PC-9 (cell line): Measurements from ENCODE around the gene KCNJ6. TPM values are rescaled to one million over a fixed set of nuclear protein-coding genes. Genes with fewer than 3 reads are reported as not detected.

Experiments used
- BruUV-seq: library from RNA; stranded (reverse); fragments of 400-500 nt; replicated peaks from 2 replicates; lab custom pipeline; 2021; lab: Mats Ljungman, UMichigan
- CTCF ChIA-PET: fragments of 300-600 bp; sonication (Branson Sonifier 250); formaldehyde crosslinking; loops from one replicate; lab custom pipeline; 2022; ENCODE audit warnings: antibody characterized with exemption; lab: Charles Lee
- POLR2A ChIA-PET: fragments of 300-600 bp; sonication (Branson Sonifier 250); formaldehyde crosslinking; loops from one replicate; lab custom pipeline; 2022; ENCODE audit warnings: antibody characterized with exemption; ENCODE audit not compliant: unreplicated experiment; lab: Charles Lee
- DNase-seq, 2 experiments: peaks; one replicate each; pipeline versions ENCODE4 v3.0.0 to v3.0.0-alpha.2; 2015 to 2022; ENCODE audit warnings: mixed read lengths in 1 of 2
- H2AFZ ChIP-seq: fragments of 200-600 bp; sonication (generic); 2 replicates; pipeline ENCODE4 v1.8.1; 2017; ENCODE audit warnings: antibody characterized with exemption
- H3F3A ChIP-seq: fragments of 200-600 bp; sonication (generic); 2 replicates; pipeline ENCODE4 v1.8.1; 2017; ENCODE audit warnings: antibody characterized with exemption, mild to moderate bottlenecking, low read depth; ENCODE audit not compliant: insufficient read depth
- H3K27ac ChIP-seq: fragments of 200-600 bp; sonication (generic); 2 replicates; pipeline ENCODE4 v1.6.1; 2016; ENCODE audit warnings: mixed run types
- H3K27me3 ChIP-seq: fragments of 200-600 bp; sonication (generic); 2 replicates; pipeline ENCODE4 v1.6.1; 2016; ENCODE audit warnings: low read depth, mixed run types; ENCODE audit not compliant: insufficient read depth
- H3K36me3 ChIP-seq: fragments of 200-600 bp; sonication (generic); 2 replicates; pipeline ENCODE4 v1.6.1; 2016; ENCODE audit warnings: low read depth, mixed run types
- H3K4me1 ChIP-seq: fragments of 200-600 bp; sonication (generic); replicated peaks from 2 replicates; pipeline ENCODE4 v1.6.1; 2016; ENCODE audit warnings: mixed run types; ENCODE audit not compliant: insufficient read depth
- H3K4me2 ChIP-seq: fragments of 200-600 bp; sonication (generic); 2 replicates; pipeline ENCODE4 v1.6.1; 2017; ENCODE audit warnings: mixed run types
- H3K4me3 ChIP-seq: fragments of 200-600 bp; sonication (generic); 2 replicates; pipeline ENCODE4 v1.6.1; 2016; ENCODE audit warnings: mixed run types
- H3K79me2 ChIP-seq: fragments of 200-600 bp; sonication (generic); 2 replicates; pipeline ENCODE4 v1.6.1; 2017; ENCODE audit warnings: low read depth, mixed run types
- H3K9me2 ChIP-seq: fragments of 200-600 bp; sonication (generic); 2 replicates; pipeline ENCODE4 v1.8.1; 2017; ENCODE audit warnings: mild to moderate bottlenecking; ENCODE audit not compliant: insufficient read depth
- H3K9me3 ChIP-seq: fragments of 200-600 bp; sonication (generic); 2 replicates; pipeline ENCODE4 v1.8.1; 2016; ENCODE audit warnings: low read depth; ENCODE audit not compliant: insufficient read depth
- H4K20me1 ChIP-seq: fragments of 200-600 bp; sonication (generic); 2 replicates; pipeline ENCODE4 v1.8.1; 2017; ENCODE audit not compliant: insufficient read depth
- EZH2 ChIP-seq: fragments of 200-600 bp; sonication (generic); IDR thresholded peaks from 2 replicates; pipeline ENCODE4 v1.8.0; 2017; ENCODE audit warnings: antibody characterized with exemption, low read depth
- intact Hi-C: fragments of 100-400 bp; cut with micrococcal nuclease; formaldehyde crosslinking; loops from one replicate; pipeline ENCODE4 v1.10.0; 2022; ENCODE audit not compliant: unreplicated experiment
- total RNA-seq: library from RNA; stranded (reverse); gene quantifications from 2 replicates; pipeline ENCODE4 v1.2.3, GENCODE V29; 2021
- TF ChIP-seq, protein P1 (sequence below): fragments of 200-600 bp; sonication (generic); conservative IDR thresholded peaks from 2 replicates; pipeline ENCODE4 v1.6.1; 2017; ENCODE audit warnings: mixed run types, antibody characterized with exemption, mild to moderate bottlenecking, moderate library complexity

The KCNJ6 gene
- total RNA-seq, 1 experiment from 2014 or later: not detected

DNA sequence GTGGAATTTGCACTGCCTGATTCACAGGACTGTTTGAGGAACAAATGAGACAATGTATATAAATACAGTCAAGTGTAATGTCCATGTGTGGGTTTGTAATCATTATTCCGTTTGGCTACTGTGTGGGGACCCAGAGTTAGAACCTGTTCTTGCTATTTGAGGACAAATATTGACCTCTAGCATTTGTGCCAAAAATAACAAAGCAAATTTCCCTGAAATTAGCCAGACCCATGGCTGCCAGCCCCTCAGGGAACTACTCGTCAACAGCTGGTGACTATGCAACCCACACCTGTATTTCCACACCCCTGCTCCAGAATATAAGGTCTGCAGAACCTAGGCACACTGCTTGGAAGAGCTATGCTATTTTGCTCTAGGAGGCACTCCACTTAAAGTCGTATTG is 70.7 kb downstream of the KCNJ6 start:
- no TSS peak for BruUV-seq
- H3K4me2 ChIP-seq: no peak overlapping the region
- TF ChIP-seq EZH2: no peak
- TF ChIP-seq, protein P1, sequence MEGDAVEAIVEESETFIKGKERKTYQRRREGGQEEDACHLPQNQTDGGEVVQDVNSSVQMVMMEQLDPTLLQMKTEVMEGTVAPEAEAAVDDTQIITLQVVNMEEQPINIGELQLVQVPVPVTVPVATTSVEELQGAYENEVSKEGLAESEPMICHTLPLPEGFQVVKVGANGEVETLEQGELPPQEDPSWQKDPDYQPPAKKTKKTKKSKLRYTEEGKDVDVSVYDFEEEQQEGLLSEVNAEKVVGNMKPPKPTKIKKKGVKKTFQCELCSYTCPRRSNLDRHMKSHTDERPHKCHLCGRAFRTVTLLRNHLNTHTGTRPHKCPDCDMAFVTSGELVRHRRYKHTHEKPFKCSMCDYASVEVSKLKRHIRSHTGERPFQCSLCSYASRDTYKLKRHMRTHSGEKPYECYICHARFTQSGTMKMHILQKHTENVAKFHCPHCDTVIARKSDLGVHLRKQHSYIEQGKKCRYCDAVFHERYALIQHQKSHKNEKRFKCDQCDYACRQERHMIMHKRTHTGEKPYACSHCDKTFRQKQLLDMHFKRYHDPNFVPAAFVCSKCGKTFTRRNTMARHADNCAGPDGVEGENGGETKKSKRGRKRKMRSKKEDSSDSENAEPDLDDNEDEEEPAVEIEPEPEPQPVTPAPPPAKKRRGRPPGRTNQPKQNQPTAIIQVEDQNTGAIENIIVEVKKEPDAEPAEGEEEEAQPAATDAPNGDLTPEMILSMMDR: no peak
- no peaks in the 10 kb centered on the region for H4K20me1 ChIP-seq
- no peak overlapping the region for H3K4me3 ChIP-seq
- H2AFZ ChIP-seq: no peak overlapping the region
- intact Hi-C loops: no loop called here
- no peaks in the 10 kb centered on the region for H3K79me2 ChIP-seq
- no peaks in the 10 kb centered on the region for H3K36me3 ChIP-seq
- H3K9me2 ChIP-seq: no peaks in the 10 kb centered on the region
- CTCF ChIA-PET: no interaction called here
- no peak overlapping the region for H3K27ac ChIP-seq
- DNase-seq: no peak
- no peaks in the 10 kb centered on the region for H3K9me3 ChIP-seq
- no peaks in the 10 kb centered on the region for H3F3A ChIP-seq
- H3K27me3 ChIP-seq: no peaks in the 10 kb centered on the region
- POLR2A ChIA-PET: no interaction called here
- H3K4me1 ChIP-seq: no peaks in the 10 kb centered on the region

DNA sequence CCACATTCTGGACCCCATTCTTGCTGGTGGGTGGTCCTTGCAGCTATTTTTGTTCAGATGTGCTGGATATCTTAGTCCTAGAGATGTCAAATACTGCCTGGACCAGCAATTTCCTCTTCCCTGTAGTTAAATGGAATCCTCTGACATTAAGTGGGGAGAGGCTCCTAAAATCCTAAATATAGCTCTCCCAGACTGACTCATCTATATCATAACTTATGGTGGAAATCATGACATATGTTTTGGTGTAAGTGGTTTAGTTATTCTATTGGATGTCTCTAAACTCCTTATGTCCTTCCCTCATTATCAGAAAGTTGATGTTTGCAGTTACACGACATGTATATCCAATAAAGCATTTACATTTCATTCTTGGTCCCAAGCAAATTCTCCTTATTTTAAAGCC is 73.1 kb downstream of the KCNJ6 start:
- Histone ChIP-seq H3K4me1 (no peaks in the 10 kb centered on the region), H3K9me2 (no peaks in the 10 kb centered on the region), H3K36me3 (no peaks in the 10 kb centered on the region), H4K20me1 (no peaks in the 10 kb centered on the region), H3K79me2 (no peaks in the 10 kb centered on the region), H3K4me2 (no peak overlapping the region), H3F3A (no peaks in the 10 kb centered on the region), H2AFZ (no peak overlapping the region), H3K9me3 (no peaks in the 10 kb centered on the region), H3K4me3 (no peak overlapping the region), H3K27me3 (no peaks in the 10 kb centered on the region; the same call in 1 of the 2 replicates), H3K27ac (no peak overlapping the region)
- TF ChIP-seq, protein P1: no peak
- ChIA-PET POLR2A (no interaction called here), CTCF (no interaction called here)
- no peak for DNase-seq
- no TSS peak for BruUV-seq
- intact Hi-C loops: no loop called here

DNA sequence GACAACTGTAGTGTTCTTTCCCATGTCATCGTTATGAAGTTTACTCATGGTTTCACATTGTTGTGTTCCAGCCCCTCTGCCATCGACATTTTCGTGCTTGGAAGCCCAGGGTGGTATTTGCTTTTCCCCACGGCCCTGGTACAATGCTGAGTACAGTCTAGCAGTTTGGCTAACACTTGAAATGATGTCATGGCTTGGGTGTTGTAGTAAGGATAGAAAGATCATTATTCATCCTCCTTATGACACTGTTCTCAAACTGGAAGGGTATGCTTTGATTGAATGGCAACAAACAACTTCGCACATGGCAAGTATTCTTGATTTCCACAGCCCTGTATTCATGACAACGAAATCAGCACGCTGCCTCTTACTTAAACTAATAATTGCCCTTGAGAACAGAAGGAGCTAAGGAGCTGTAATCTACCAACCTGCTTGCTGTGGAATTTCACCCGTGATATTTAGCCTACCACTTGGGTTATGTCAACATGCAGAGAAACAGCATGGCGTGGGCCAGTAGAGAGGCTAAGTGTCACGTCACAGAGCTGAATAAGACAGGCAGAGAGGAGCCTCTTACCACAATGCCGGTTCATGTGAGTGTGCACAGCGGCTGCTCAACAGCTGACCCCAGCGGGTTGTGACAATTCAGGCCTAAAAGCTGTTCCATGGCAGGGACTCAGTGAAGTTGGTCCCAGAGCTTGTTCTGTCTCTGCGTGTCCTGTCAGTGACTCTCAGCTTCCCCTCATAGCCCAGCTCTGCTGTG is 73.9 kb downstream of the KCNJ6 start:
- no peaks in the 10 kb centered on the region for H4K20me1 ChIP-seq
- CTCF ChIA-PET: no interaction called here

More for the DNA sequence above, 73.9 kb downstream of the KCNJ6 start:
- no peaks in the 10 kb centered on the region for H3K79me2 ChIP-seq
- H3K27me3 ChIP-seq: no peaks in the 10 kb centered on the region; the same call in 1 of the 2 replicates
- H3K9me2 ChIP-seq: no peaks in the 10 kb centered on the region
- no peaks in the 10 kb centered on the region for H3K36me3 ChIP-seq
- intact Hi-C loops: no loop called here
- no peaks in the 10 kb centered on the region for H3F3A ChIP-seq
- POLR2A ChIA-PET: no interaction called here
- H3K27ac ChIP-seq: no peak overlapping the region
- H2AFZ ChIP-seq: no peak overlapping the region
- TF ChIP-seq, protein P1: no peak
- TF ChIP-seq EZH2: no peak
- no peak overlapping the region for H3K4me2 ChIP-seq
- H3K4me3 ChIP-seq: no peak overlapping the region
- no peaks in the 10 kb centered on the region for H3K9me3 ChIP-seq
- DNase-seq: no peak
- no TSS peak for BruUV-seq
- no peaks in the 10 kb centered on the region for H3K4me1 ChIP-seq
